Naive B cell (primary cell): ENCODE measurements around the gene OBI1. TPM values are rescaled to one million over a fixed set of nuclear protein-coding genes. Genes with fewer than 3 reads are reported as not detected.

Experiments used
- ATAC-seq, 2 donors: fragments of 150-1000 bp; cut with Tn5 transposase; 2 replicates each; pipeline ENCODE4 v1.10.0; 2021; ENCODE audit warnings: low read depth in 2 of 2, mild to moderate bottlenecking in 2 of 2, moderate library complexity in 2 of 2
- DNase-seq: peaks from one replicate; pipeline ENCODE4 v3.0.0; 2022
- H3K27ac Mint-ChIP-seq, 6 donors: one replicate each; pipeline ENCODE4 v1.8.0; 2020 to 2022; ENCODE audit warnings: mild to moderate bottlenecking in 6 of 6, mixed read lengths in 6 of 6, moderate library complexity in 5 of 6, inconsistent platforms in 2 of 6
- H3K27me3 Mint-ChIP-seq, 3 donors: one replicate each; pipeline ENCODE4 v1.8.0; 2021 to 2022; ENCODE audit warnings: mixed read lengths in 3 of 3, mild to moderate bottlenecking in 1 of 3
- H3K36me3 Mint-ChIP-seq, 2 donors: one replicate each; pipeline ENCODE4 v1.8.0; 2020 to 2022; ENCODE audit warnings: mixed read lengths in 2 of 2, inconsistent platforms in 1 of 2, mild to moderate bottlenecking in 1 of 2
- H3K4me1 Mint-ChIP-seq, 3 donors: one replicate each; pipeline ENCODE4 v1.8.0; 2020 to 2022; ENCODE audit warnings: mixed read lengths in 3 of 3, inconsistent platforms in 1 of 3, mild to moderate bottlenecking in 1 of 3, moderate library complexity in 1 of 3
- H3K4me3 Mint-ChIP-seq, 8 donors: one replicate each; pipeline ENCODE4 v1.8.0; 2020 to 2022; ENCODE audit warnings: mild to moderate bottlenecking in 8 of 8, mixed read lengths in 8 of 8, moderate library complexity in 8 of 8, inconsistent platforms in 2 of 8
- H3K9me3 Mint-ChIP-seq, 7 donors: one replicate each; pipeline ENCODE4 v1.8.0; 2020 to 2022; ENCODE audit warnings: mixed read lengths in 7 of 7, mild to moderate bottlenecking in 5 of 7, inconsistent platforms in 2 of 7, moderate library complexity in 1 of 7
- polyA plus RNA-seq, 6 donors: library from polyadenylated mRNA; unstranded; fragments of 300-500 nt; fragmentation: Illumina TruSeq; gene quantifications; one replicate each; pipeline ENCODE4 v1.2.3, GENCODE V29; 2021; ENCODE audit warnings: low read depth in 6 of 6

The OBI1 gene
- polyA plus RNA-seq, 6 donors from 2014 or later, result 1.00 to 18.5 (median 15.3) TPM

DNA sequence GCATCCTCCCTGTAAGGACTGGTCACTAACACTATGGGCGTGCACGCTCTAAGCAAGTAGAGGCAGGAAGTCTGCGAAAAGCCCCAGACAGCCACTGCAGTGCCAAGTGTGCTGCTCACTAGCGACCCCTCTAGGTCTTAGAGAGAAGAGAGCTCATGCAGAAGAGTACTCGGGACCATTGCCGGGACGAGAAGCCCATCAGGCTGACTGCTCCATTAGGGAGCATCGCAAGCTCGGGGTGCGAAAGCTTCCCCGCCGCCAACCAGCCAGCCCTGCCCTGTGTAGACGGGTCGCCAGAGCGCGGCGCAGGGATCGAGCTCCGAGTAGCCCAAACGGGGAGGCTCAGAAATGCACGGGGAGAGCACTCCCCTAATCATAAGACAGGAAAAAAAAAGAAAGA lies 72.2 kb downstream of the OBI1 start:
- H3K4me3 Mint-ChIP-seq, result peak overlapping the region in 4 of 8 donors; percentile 7 to 57 (median 31)
- ATAC-seq, result peak in 1 of 2 donors; percentile 25
- DNase-seq, result no peak
- peaks cover 4 to 6% (median 5%) of the 10 kb centered on the region in 3 donors for H3K4me1 Mint-ChIP-seq
- peaks cover 65 to 86% (median 66%) of the 10 kb centered on the region in 3 donors for H3K27me3 Mint-ChIP-seq
- peak overlapping the region in 1 of 6 donors; percentile 89 for H3K27ac Mint-ChIP-seq
- peaks cover 1 to 25% of the 10 kb centered on the region in 2 donors for H3K36me3 Mint-ChIP-seq
- H3K9me3 Mint-ChIP-seq, result peaks cover 5 to 30% (median 9%) of the 10 kb centered on the region in 7 donors

DNA sequence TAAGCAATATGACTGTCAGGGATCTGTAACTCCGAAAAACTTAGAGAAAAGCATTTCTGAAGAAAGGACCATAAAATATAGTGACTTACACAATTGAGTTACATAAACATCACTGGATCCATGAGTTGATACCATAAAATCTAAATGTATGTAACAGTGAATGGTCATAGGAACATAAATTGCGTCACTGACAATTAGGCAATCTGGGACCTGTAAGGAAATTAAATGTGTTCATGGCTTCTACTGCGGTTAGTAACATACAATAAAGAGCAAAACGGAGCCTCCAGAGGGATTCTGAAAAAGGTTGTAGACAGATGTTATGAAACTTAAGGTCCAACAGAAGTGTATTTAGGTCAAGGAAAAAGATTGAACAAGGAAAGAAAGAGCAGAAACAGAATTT lies 82.7 kb downstream of the OBI1 start:
- Mint-ChIP-seq H3K27ac (no peak overlapping the region), H3K9me3 (peaks cover 0 to 6% (median 0%) of the 10 kb centered on the region in 7 donors), H3K4me3 (no peak overlapping the region), H3K27me3 (peaks cover 22 to 41% (median 24%) of the 10 kb centered on the region in 3 donors), H3K4me1 (no peaks in the 10 kb centered on the region), H3K36me3 (no peaks in the 10 kb centered on the region)
- ATAC-seq (no peak), DNase-seq (no peak)

- Mint-ChIP-seq H3K4me3 (peak overlapping the region in 1 of 8 donors; percentile 1), H3K27ac (no peak overlapping the region), H3K4me1 (no peaks in the 10 kb centered on the region), H3K9me3 (peaks cover 0 to 6% (median 0%) of the 10 kb centered on the region in 7 donors), H3K36me3 (no peaks in the 10 kb centered on the region), H3K27me3 (peaks cover 13 to 20% (median 17%) of the 10 kb centered on the region in 3 donors)
- ATAC-seq (no peak), DNase-seq (no peak)
These were observed 86.5 kb downstream of the OBI1 start for GRCh38 chr13:78572459-78572858.

DNA sequence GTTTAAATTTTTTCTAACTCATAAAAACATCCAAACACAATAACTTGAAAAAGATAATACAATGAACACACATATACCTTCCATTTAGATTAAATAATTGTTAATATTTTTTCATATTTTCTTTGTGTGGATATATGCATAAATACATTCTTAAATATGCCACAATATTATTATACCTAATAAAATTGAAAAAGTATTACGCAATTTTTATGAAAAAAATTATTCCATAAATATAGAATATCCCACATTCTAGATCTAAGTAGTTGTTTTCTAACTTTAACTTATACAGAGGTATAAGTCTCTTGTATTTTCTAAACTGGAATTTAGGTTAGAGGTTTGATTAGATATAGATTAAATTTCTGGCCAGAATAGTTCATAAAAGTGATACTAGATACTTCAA lies 89.9 kb downstream of the OBI1 start:
- ATAC-seq, result no peak
- H3K27ac Mint-ChIP-seq, result no peak overlapping the region

GRCh38 chr13:78566631-78567030 lies 92.3 kb downstream of the OBI1 start:
- H3K4me3 Mint-ChIP-seq, result no peak overlapping the region
- H3K36me3 Mint-ChIP-seq, result no peaks in the 10 kb centered on the region
- no peak for DNase-seq
- no peak overlapping the region for H3K27ac Mint-ChIP-seq
- no peaks in the 10 kb centered on the region for H3K9me3 Mint-ChIP-seq
- H3K4me1 Mint-ChIP-seq, result no peaks in the 10 kb centered on the region
- no peak for ATAC-seq
- peaks cover 16 to 28% (median 16%) of the 10 kb centered on the region in 3 donors for H3K27me3 Mint-ChIP-seq

More for the DNA sequence above, 89.9 kb downstream of the OBI1 start:
- H3K4me3 Mint-ChIP-seq, result no peak overlapping the region
- peaks cover 0 to 13% (median 12%) of the 10 kb centered on the region in 3 donors for H3K27me3 Mint-ChIP-seq
- DNase-seq, result no peak
- no peaks in the 10 kb centered on the region for H3K4me1 Mint-ChIP-seq
- H3K36me3 Mint-ChIP-seq, result no peaks in the 10 kb centered on the region
- no peaks in the 10 kb centered on the region for H3K9me3 Mint-ChIP-seq

Other genes starting within 250 kb of the OBI1 start
- gene POU4F1, start 55.6 kb downstream of the OBI1 start, polyA plus RNA-seq, result not detected